Stimulated activated CD8-positive, alpha-beta memory T cell treated with anti-CD3 and anti-CD28 coated beads, Interleukin-4, amount 100 ng/mL, for 24 hours (primary cell): Measurements from ENCODE around the gene ANKRD7.

Experiments
- DNase-seq: peaks from one replicate; pipeline ENCODE4 v3.0.0-alpha.2; 2020; ENCODE audit warnings: low read depth

ANKRD7 gene

GRCh38 chr7:118224521-118224920, at the start of gene ANKRD7:
ANKRD7 (plus strand) TSS chr7:118224704; CDS start chr7:118224831, 127 bp downstream.
- no peak for DNase-seq

- DNase-seq = no peak
These were observed 48.8 kb upstream of the ANKRD7 start for GRCh38 chr7:118175740-118176139.

GRCh38 chr7:118179191-118179590, 45.3 kb upstream of the ANKRD7 start:
- DNase-seq = no peak

GRCh38 chr7:118182593-118183427, 41.7 kb upstream of the ANKRD7 start:
- no peak for DNase-seq

GRCh38 chr7:118183428-118183785, 41.1 kb upstream of the ANKRD7 start:
- no peak for DNase-seq

GRCh38 chr7:118183786-118184564, 40.5 kb upstream of the ANKRD7 start, which contains the start of gene LSM8:
LSM8 (plus strand) TSS chr7:118184164; CDS start chr7:118184224, 60 bp downstream.
- peak; percentile 96 for DNase-seq

GRCh38 chr7:118184565-118184940, 40.0 kb upstream of the ANKRD7 start:
- DNase-seq = no peak

GRCh38 chr7:118185163-118185860, 39.2 kb upstream of the ANKRD7 start:
- no peak for DNase-seq

- DNase-seq = no peak
These were observed 38.0 kb upstream of the ANKRD7 start for GRCh38 chr7:118186501-118186900.

GRCh38 chr7:118194571-118194970, 29.9 kb upstream of the ANKRD7 start:
- no peak for DNase-seq

- no peak for DNase-seq
These were observed 28.5 kb upstream of the ANKRD7 start for GRCh38 chr7:118195837-118196474.

GRCh38 chr7:118202061-118202460, 22.4 kb upstream of the ANKRD7 start:
- DNase-seq = no peak

- DNase-seq = peak; percentile 75
These were observed 10.3 kb upstream of the ANKRD7 start for GRCh38 chr7:118214051-118214832.

GRCh38 chr7:118214833-118215182, 9.7 kb upstream of the ANKRD7 start:
- DNase-seq = no peak

- no peak for DNase-seq
These were observed 7.3 kb upstream of the ANKRD7 start for GRCh38 chr7:118217210-118217619.

- DNase-seq = no peak
These were observed 5.9 kb upstream of the ANKRD7 start for GRCh38 chr7:118218413-118219156.

- no peak for DNase-seq
These were observed 5.4 kb upstream of the ANKRD7 start for GRCh38 chr7:118219157-118219512.

- no peak for DNase-seq
These were observed 3.9 kb upstream of the ANKRD7 start for GRCh38 chr7:118220583-118220982.

GRCh38 chr7:118222591-118222990, 1.9 kb upstream of the ANKRD7 start:
- DNase-seq = no peak

GRCh38 chr7:118232837-118233236, 8.3 kb downstream of the ANKRD7 start:
- DNase-seq = no peak

- no peak for DNase-seq
These were observed 9.3 kb downstream of the ANKRD7 start for GRCh38 chr7:118233799-118234198.
